HepG2 (cell line): ENCODE results near the gene KCNH1.

Source experiments
- EZH2 ChIP-seq: conservative IDR thresholded peaks from 2 replicates; pipeline ENCODE4 v1.6.1; 2012; ENCODE audit warnings: mild to moderate bottlenecking, low read depth, low read length, moderate library complexity
- RBM39 ChIP-seq: fragments of 200-400 bp; formaldehyde crosslinking; IDR thresholded peaks from one replicate; pipeline ENCODE4 v1.6.1; 2018; ENCODE audit warnings: antibody characterized with exemption, mild to moderate bottlenecking, low read depth, low read length; ENCODE audit not compliant: poor library complexity, severe bottlenecking
- REPIN1 ChIP-seq: sonication (generic); formaldehyde crosslinking; IDR thresholded peaks from 2 replicates; pipeline ENCODE4 v1.8.0; 2022; ENCODE audit warnings: missing genetic modification reagents, low read depth, mild to moderate bottlenecking, borderline replicate concordance
- ZNF274 ChIP-seq: sonication (generic); formaldehyde crosslinking; IDR thresholded peaks from 2 replicates; pipeline ENCODE4 v1.5.1; 2020; ENCODE audit warnings: mild to moderate bottlenecking, missing genetic modification reagents
- TF ChIP-seq, protein P1 (sequence below): sonication (generic); formaldehyde crosslinking; IDR thresholded peaks from 2 replicates; pipeline ENCODE4 v1.8.0; 2022; ENCODE audit warnings: missing genetic modification reagents, mild to moderate bottlenecking, inconsistent platforms, borderline replicate concordance
- TF ChIP-seq, protein P2 (sequence below): sonication (generic); formaldehyde crosslinking; IDR thresholded peaks from 2 replicates; pipeline ENCODE4 v1.5.0; 2020; ENCODE audit warnings: mild to moderate bottlenecking, missing genetic modification reagents, moderate library complexity
- TF ChIP-seq, protein P3 (sequence below): sonication (generic); formaldehyde crosslinking; conservative IDR thresholded peaks from 2 replicates; pipeline ENCODE4 v1.8.0; 2022; ENCODE audit warnings: low read depth, missing genetic modification reagents

DNA sequence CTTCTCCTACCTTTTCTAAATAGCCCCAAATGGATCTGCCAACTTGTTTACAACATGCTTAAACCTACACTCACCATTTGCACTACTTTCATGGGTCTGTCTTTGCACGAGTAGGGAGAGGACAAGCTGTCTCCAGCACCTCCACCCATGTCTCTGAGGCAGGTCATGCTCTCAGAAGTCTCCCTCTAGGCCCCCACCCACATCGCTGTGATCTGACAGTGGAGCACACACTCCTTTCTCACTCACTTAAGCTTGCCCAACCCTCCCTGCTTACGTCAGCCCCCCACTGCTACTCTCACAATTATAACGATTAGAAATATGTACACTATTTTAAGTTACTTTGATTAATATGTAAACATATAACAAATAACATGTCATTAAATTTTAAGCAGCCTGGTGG lies 141.1 kb downstream of the KCNH1 start:
- TF ChIP-seq, protein P1, sequence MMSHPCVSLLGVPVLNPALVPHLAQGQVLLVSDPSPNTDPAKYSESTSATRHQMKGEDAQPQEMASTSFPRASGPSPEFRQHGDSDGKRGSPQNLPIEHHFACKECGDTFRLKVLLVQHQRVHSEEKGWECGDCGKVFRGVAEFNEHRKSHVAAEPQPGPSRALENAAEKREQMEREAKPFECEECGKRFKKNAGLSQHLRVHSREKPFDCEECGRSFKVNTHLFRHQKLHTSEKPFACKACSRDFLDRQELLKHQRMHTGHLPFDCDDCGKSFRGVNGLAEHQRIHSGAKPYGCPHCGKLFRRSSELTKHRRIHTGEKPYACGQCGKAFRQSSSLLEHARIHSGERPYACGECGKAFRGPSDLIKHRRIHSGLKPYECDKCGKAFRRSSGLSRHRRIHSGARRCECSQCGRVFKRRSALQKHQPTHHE = no peak
- no peak for TF ChIP-seq REPIN1 (CRISPR knock-in tag)
- TF ChIP-seq EZH2 = no peak
- TF ChIP-seq, protein P2, sequence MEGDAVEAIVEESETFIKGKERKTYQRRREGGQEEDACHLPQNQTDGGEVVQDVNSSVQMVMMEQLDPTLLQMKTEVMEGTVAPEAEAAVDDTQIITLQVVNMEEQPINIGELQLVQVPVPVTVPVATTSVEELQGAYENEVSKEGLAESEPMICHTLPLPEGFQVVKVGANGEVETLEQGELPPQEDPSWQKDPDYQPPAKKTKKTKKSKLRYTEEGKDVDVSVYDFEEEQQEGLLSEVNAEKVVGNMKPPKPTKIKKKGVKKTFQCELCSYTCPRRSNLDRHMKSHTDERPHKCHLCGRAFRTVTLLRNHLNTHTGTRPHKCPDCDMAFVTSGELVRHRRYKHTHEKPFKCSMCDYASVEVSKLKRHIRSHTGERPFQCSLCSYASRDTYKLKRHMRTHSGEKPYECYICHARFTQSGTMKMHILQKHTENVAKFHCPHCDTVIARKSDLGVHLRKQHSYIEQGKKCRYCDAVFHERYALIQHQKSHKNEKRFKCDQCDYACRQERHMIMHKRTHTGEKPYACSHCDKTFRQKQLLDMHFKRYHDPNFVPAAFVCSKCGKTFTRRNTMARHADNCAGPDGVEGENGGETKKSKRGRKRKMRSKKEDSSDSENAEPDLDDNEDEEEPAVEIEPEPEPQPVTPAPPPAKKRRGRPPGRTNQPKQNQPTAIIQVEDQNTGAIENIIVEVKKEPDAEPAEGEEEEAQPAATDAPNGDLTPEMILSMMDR = no peak
- TF ChIP-seq ZNF274 (CRISPR knock-in tag) = no peak
- TF ChIP-seq RBM39 = no peak
- TF ChIP-seq, protein P3, sequence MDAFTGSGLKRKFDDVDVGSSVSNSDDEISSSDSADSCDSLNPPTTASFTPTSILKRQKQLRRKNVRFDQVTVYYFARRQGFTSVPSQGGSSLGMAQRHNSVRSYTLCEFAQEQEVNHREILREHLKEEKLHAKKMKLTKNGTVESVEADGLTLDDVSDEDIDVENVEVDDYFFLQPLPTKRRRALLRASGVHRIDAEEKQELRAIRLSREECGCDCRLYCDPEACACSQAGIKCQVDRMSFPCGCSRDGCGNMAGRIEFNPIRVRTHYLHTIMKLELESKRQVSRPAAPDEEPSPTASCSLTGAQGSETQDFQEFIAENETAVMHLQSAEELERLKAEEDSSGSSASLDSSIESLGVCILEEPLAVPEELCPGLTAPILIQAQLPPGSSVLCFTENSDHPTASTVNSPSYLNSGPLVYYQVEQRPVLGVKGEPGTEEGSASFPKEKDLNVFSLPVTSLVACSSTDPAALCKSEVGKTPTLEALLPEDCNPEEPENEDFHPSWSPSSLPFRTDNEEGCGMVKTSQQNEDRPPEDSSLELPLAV (CRISPR knock-in tag) = no peak
